ENCODE data around the gene FAM149A.

Gene FAM149A

DNA sequence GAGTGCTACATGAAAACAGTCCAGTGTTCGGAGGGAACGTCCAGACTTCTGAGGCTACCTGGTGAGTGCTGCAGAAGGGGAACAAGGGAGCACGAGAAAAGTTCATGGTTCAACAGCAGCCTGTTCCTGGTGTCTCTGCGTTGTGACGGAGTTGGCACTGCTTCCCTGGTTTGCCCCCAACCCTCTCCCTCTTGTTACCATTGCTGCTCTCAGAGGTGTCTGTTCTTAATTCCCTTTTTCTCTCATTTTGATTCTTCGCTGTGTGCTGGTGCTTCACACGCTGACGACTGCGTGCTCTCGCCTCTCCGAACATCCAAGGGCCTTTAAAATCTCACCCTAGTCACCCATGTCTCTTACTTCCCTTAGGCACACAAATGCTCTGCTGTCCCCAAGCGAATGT is 1.6 kb upstream of the FAM149A start:
- H3K27ac ChIP-seq (ENCODE audit: low read depth, low read length): no peak overlapping the region
- no peaks in the 10 kb centered on the region for H3K79me2 ChIP-seq (ENCODE audit: insufficient read depth, low read length)
- H3F3A ChIP-seq (ENCODE audit: insufficient read depth): no peaks in the 10 kb centered on the region
- no peaks in the 10 kb centered on the region for H3K9me2 ChIP-seq (replicated peaks; ENCODE audit: insufficient read depth, low read length)
- H3K4me3 ChIP-seq (ENCODE audit: insufficient read depth, low read length, poor library complexity, severe bottlenecking): no peak overlapping the region
- no peaks in the 10 kb centered on the region for H3K27me3 ChIP-seq (ENCODE audit: low read length)
- H3K4me2 ChIP-seq (ENCODE audit: low read depth, low read length, poor library complexity, severe bottlenecking): no peak overlapping the region
- no peak for TF ChIP-seq EZH2phosphoT487 (conservative IDR thresholded peaks at IDR 0.05; ENCODE audit: low read length)
- TF ChIP-seq, protein P1, sequence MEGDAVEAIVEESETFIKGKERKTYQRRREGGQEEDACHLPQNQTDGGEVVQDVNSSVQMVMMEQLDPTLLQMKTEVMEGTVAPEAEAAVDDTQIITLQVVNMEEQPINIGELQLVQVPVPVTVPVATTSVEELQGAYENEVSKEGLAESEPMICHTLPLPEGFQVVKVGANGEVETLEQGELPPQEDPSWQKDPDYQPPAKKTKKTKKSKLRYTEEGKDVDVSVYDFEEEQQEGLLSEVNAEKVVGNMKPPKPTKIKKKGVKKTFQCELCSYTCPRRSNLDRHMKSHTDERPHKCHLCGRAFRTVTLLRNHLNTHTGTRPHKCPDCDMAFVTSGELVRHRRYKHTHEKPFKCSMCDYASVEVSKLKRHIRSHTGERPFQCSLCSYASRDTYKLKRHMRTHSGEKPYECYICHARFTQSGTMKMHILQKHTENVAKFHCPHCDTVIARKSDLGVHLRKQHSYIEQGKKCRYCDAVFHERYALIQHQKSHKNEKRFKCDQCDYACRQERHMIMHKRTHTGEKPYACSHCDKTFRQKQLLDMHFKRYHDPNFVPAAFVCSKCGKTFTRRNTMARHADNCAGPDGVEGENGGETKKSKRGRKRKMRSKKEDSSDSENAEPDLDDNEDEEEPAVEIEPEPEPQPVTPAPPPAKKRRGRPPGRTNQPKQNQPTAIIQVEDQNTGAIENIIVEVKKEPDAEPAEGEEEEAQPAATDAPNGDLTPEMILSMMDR (IDR thresholded peaks at IDR 0.05; ENCODE audit: insufficient read depth, low read length, poor library complexity, severe bottlenecking): no peak
- no peaks in the 10 kb centered on the region for H3K36me3 ChIP-seq (ENCODE audit: low read length)
- H3K9me3 ChIP-seq (ENCODE audit: insufficient read depth, low read length): no peaks in the 10 kb centered on the region
- H2AFZ ChIP-seq (ENCODE audit: low read depth, low read length, severe bottlenecking): no peak overlapping the region
- no peak overlapping the region for H3K9ac ChIP-seq (ENCODE audit: low read length)
- no peaks in the 10 kb centered on the region for H4K20me1 ChIP-seq (ENCODE audit: low read depth, low read length)

DNA sequence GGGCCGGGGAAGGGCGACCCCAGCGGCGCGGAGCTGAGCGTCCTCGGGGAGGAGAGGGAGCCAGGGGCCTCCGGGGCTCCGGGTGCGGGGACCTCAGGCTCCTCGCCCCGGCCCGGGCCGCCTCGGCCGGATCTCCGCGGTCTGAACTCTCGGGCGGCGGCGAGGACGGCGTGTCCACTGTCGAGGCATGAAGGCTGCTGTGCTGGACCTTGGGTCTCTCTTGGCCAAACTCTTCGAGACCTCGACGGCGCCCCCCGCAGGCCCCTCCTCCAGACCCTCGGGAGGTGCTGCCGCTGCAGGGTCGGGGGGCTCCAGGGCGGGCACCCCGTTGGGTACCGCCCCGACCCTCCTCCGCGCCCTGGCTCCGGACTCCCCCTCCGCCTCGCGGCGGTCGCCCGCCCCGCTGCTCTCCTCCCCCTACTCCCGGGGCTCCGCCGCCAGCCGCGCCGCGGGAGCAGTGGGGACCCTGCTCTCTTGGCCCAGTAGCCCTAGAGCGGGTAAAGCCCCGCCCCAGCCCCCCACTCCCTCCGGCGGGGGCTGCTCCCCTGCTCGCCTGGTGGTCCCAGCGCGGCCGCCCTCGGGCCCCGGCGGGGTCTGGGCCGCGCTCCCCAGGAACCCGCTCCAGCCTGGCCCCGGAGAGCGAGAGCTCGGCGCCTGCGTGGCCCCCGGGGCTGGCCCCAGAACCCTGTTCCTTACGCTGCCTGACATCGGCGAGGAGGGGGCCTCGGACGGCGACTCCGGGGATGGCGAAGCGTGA is 564 bp downstream of the FAM149A start:
- Histone ChIP-seq H3K9me3 (ENCODE audit: insufficient read depth, low read length) (no peaks in the 10 kb centered on the region), H3K4me2 (ENCODE audit: low read depth, low read length, poor library complexity, severe bottlenecking) (peak overlapping the region; percentile 58), H3K27ac (ENCODE audit: low read depth, low read length) (no peak overlapping the region), H3K9me2 (replicated peaks; ENCODE audit: insufficient read depth, low read length) (no peaks in the 10 kb centered on the region), H3K9ac (ENCODE audit: low read length) (peak overlapping the region; percentile 40), H3K27me3 (ENCODE audit: low read length) (no peaks in the 10 kb centered on the region), H3F3A (ENCODE audit: insufficient read depth) (no peaks in the 10 kb centered on the region), H3K4me3 (ENCODE audit: insufficient read depth, low read length, poor library complexity, severe bottlenecking) (peak overlapping the region; percentile 48), H3K79me2 (ENCODE audit: insufficient read depth, low read length) (no peaks in the 10 kb centered on the region), H3K36me3 (ENCODE audit: low read length) (no peaks in the 10 kb centered on the region), H2AFZ (ENCODE audit: low read depth, low read length, severe bottlenecking) (no peak overlapping the region), H4K20me1 (ENCODE audit: low read depth, low read length) (no peaks in the 10 kb centered on the region)
- no peak for TF ChIP-seq EZH2phosphoT487 (conservative IDR thresholded peaks at IDR 0.05; ENCODE audit: low read length)
- TF ChIP-seq, protein P1 (IDR thresholded peaks at IDR 0.05; ENCODE audit: insufficient read depth, low read length, poor library complexity, severe bottlenecking): no peak

DNA sequence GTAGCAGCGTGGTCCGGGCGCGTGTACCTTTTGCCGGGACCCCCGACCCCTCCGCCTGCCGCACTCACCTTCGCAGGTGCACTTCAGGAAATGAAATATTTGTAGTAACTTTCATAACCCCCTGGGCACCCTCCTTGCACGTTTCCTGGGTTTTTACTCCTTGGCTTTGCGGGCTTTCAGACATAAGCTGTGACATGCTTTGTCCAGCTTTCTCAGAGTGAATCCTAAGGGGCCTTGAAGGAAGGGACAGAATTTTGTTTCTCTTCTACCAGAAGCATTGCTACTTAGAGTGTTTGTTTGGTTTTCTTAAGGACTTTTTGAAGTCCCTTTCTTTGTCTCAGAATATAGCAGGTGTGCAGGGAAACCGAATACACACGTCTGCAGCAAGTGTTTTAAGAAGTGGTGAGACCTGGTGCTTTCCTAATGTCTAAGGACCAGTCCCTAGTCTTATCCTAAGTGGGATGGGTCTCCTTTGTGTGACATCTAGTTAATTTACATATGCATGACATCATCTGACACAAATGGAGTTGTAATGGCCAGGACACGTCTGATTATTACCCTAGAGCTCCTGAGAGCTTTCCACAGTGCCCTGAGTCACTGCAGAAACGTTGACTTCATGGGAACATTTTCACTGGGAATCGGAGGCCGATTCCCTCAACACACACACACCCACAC is 1.3 kb downstream of the FAM149A start:
- Histone ChIP-seq H3K27me3 (ENCODE audit: low read length) (no peaks in the 10 kb centered on the region), H3K79me2 (ENCODE audit: insufficient read depth, low read length) (no peaks in the 10 kb centered on the region), H3K9ac (ENCODE audit: low read length) (no peak overlapping the region; the same call in 1 of the 2 replicates)

More for the DNA sequence above, 1.3 kb downstream of the FAM149A start:
- TF ChIP-seq EZH2phosphoT487 (conservative IDR thresholded peaks at IDR 0.05; ENCODE audit: low read length): no peak
- TF ChIP-seq, protein P1 (IDR thresholded peaks at IDR 0.05; ENCODE audit: insufficient read depth, low read length, poor library complexity, severe bottlenecking): no peak
- Histone ChIP-seq H3K27ac (ENCODE audit: low read depth, low read length) (no peak overlapping the region), H3K9me2 (replicated peaks; ENCODE audit: insufficient read depth, low read length) (no peaks in the 10 kb centered on the region), H3K36me3 (ENCODE audit: low read length) (no peaks in the 10 kb centered on the region), H3K4me2 (ENCODE audit: low read depth, low read length, poor library complexity, severe bottlenecking) (peak overlapping the region; percentile 58), H3K4me3 (ENCODE audit: insufficient read depth, low read length, poor library complexity, severe bottlenecking) (peak overlapping the region; percentile 48), H3K9me3 (ENCODE audit: insufficient read depth, low read length) (no peaks in the 10 kb centered on the region), H3F3A (ENCODE audit: insufficient read depth) (no peaks in the 10 kb centered on the region), H4K20me1 (ENCODE audit: low read depth, low read length) (no peaks in the 10 kb centered on the region), H2AFZ (ENCODE audit: low read depth, low read length, severe bottlenecking) (no peak overlapping the region)
